ENCODE data around the gene LOXL1.
A peak's percentile ranks its signal among the peaks of the same experiment; 100 is the strongest.

Gene LOXL1

DNA sequence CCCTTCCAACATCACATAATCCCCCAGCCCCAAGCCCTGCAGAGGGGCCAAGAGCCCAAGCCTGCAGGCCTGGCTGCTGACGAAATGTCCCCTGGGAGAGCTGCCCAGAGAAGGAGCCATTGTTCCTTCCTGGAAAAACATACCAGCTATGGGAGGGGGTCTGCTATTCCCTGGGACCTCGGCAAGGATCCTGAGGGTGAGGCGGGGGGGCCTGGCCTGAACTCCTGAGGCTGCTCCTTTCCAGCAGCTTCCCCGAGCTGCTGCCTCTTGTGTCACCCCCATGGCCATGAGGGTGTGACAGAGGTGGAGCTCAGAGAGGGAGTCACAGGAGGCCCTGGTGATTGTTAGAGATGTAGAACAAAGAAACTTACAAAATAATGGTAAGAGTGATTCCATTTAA lies 12.9 kb downstream of the LOXL1 start:
- no peak for DNase-seq

DNA sequence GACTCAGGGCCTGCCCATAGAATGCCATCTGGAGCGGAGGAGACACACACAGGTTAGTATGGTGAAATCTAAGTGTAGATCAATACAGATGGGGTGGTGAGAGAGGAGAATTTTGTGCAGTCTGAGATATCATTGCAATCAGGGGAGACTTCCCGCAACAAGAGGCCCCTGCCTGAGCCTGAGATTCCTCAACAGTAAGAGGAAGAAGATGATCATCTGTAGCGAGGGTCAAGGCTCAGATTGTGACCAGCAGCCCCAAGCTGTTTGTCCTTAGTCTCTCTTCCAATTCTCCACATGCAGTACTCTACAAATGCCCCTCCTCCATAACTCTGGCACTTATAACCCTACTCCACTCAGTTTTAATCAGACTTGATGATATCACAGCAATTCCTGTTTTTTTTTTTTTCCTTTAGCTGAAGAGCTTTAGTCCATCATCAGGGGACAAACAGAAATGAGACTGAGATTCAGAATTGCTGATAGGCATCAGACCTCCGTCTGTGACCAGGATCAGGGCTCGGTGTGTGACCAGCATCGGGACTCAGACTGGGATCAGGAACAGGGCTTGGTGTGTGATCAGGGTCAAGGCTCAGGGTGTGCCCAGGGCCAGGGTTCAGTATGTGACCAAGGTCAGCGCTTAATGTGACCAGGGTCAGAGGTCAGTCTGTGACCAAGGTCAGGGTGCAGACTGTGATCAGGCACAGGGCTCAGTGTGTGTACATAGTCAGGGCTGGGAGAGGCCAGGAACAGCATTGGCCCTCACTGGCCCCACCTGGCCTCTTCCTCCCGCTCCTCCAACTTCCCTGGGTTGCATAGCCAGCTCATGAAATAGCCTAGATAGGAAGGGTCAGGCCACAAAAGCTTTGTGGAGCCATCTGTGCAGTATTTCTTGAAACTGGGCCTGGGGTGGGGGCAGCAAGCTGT lies 14.1 kb downstream of the LOXL1 start:
- no peak for DNase-seq

DNA sequence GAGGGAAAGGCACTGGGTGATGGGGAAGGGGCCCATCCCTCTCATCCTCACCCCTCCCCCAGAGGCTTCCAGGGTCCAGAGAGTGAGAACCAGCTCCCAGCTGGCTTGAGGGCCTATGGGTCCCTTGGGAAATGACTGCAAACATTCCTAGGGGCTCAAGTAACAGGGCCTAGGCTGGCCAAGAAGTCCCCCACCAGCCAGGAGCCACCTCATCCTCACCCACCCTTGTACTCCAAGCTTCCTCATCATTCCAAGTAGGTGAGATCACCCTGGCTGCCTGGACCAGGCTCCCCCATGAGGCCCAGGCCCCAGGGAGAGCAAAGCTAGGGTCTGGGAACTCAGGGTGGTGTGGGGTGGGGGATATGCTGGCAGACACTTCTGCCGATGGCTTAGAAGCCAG lies 14.8 kb downstream of the LOXL1 start:
- DNase-seq: no peak

DNA sequence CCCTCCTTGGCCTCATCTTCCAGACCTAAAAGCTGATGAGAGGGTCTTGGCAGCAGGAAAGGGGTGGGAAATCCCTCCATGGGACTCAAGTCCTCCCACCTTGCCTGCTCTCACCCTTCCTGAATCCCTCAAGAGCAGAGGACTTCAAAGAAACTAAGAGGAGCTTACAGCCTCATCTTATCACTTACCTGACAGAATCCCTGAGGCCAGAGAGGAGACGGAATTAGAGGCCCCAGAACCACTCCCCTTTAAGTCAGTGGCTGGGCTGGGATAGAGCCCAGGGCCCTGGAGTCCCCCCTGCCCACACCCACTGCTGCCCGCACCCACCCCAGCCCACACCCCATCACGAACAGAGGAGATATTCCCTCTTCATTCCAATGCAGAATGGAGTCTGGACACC lies 15.2 kb downstream of the LOXL1 start:
- no peak for DNase-seq

DNA sequence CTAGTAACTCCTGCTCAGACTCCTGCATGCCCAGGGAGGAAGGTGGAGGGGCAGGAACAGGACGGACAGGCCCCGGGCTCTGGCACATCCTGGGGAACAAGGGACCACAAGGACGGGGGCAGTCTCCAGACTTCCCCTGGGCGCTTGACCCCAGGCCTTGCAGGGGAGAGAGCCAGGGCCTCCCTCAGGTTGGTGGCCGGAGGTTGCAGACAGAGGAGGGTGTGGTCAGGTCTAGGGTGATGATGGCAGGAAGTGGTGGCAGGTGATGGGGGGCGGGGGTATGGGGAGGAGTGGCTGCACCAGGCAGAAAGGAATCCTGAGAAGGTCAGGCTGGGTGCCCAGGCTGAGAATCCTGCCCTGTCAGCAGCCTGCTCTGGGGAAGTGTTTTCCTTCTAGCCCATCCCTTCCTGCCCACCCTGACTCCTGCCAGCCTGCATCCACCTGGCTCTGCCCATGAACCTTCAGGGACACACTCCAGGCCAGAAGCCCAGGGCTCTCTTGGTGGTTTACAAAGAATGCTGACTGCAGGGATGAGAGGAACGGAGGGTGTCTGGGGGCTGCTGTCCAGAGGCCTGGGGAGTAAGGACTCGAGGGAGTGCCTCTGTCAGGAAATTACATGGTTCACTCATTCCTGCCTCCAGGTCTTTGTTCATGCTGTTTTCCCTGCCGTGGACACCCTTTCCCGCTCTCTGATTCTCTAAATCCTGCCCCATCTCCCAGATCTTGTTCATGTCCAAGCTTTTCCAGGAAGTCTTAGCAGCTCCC lies 15.8 kb downstream of the LOXL1 start:
- DNase-seq: no peak

DNA sequence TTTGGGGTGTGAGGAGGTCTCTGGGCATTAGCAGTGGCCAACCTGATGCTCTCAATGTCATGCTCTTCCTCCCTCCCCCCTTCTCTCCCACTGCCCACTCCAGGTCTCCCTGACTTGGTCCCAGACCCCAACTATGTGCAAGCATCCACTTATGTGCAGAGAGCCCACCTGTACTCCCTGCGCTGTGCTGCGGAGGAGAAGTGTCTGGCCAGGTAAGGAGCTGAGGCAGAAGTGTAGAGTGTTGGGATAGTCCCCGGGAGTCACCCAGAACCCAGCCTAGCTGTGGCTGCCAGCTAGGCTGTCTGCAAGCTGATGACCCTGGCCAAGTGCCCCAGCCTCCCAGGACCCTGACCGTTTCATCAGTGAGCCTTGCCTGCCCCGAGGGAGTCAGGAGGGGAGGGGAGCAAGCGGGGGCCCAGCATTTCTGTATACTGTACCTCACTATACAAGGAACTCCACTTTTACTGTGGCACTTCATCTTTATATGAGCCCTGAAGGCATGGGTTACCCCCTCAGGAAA lies 16.5 kb downstream of the LOXL1 start:
- DNase-seq: no peak

DNA sequence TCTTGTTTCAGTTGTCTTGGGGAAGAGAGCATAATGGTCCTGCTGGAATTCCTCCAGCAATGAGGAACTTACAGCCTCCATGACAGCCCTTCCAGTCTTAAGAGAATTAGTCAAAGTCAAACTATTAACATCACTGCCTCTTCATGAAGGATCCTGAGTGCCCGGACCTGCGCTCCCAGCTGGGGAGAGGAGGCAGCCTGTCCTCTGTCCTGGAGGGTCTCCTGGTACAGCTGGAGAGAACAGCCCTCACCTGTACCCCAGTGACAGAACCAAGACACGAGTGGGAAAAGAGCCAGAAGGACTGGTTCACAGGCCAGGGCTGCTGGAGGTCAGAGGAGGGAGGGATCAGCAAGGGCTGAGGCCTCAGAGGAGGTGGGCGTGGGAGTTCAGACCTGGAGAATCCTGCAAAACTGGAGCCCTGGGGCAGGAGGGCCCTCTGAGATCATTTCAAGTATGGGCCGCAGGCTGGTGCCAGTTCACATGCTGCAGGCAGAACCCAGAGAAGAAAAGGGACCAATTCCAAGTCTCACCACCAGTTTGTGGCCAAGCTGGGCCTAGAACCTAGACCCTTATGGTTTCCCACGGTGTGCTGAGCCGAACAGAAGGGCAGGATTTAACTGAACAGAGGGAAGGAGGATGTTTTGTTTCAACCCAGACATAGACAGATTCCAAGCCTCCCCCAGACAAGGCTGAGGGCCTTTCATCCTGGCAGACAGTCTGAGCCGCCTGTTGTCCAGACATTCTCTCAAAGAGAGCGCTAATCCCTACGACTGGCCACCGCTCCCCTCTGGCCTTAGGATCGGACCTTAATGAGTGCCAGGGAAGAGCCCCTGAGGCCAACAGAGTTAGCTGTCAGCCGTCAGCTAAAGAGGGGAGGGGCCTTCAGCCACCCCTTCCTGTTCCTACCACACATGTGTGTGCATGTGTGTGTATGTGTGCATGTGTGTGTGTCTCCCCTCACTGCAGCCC lies 18.2 kb downstream of the LOXL1 start:
- DNase-seq: no peak

DNA sequence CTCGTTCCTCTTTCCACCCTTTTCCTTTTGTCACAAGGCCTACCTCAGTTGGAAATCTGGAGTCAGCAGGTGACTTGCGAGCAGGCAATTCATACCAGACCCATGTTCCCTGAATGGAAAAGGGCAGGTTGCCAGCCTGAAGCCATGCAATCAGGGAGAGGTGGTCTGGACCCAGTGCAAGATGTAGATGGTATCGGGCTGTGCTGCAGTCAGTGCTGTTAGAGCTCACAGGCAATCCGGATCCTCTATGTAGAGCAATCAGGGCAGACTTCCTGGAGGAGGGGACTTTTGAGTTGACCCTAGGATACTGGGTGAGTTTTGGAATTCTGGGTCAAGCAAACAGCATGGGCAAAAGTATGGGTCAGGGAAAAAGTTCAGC lies 18.9 kb downstream of the LOXL1 start:
- DNase-seq: no peak

DNA sequence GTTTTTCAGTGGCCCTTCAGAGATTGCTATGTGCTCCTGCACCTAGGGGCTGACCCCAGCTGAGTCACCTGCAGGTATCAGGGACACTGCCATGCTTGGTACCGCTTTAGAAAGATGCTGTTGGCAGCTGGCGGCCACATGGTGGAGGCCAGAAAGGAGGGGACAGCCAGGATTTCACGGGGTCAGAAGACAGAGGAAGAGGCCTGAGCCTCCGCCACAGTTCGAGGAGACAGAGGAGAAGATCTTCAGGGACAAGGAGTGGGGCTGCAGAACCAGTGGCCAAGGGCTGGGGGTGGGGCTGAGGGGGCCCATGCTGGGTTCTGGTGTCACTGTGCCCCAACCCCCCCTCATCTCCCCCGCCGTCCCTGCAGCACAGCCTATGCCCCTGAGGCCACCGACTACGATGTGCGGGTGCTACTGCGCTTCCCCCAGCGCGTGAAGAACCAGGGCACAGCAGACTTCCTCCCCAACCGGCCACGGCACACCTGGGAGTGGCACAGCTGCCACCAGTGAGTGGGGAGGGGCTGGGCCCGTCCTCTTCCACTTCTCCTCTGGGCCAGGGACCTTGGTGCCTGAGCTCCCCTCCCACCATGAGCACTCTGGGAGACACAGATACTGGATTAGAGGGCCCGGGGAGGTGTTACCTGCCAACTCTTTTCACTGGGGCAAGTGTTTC lies 19.9 kb downstream of the LOXL1 start:
- no peak for DNase-seq

DNA sequence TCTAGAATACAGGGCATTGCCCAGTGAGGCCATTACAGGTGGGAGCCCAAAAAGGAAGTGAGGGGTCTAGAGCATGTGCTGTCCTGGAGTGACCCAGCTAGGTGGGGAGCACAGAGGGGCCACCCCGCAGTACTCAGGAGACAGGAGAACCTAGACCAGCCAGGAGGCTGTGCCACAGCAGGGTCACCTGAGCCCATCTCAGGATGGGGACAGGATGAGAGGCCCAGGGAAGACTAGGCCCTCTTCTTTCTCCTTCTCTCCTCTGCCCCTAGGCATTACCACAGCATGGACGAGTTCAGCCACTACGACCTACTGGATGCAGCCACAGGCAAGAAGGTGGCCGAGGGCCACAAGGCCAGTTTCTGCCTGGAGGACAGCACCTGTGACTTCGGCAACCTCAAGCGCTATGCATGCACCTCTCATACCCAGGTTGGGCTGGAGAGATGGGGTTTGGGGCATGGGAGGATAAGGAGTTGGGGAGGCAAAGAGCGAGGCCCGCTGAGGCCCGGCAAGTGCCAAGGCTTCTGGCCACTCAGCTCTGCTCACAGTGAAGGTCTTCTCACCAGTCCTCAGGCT lies 20.6 kb downstream of the LOXL1 start:
- no peak for DNase-seq

DNA sequence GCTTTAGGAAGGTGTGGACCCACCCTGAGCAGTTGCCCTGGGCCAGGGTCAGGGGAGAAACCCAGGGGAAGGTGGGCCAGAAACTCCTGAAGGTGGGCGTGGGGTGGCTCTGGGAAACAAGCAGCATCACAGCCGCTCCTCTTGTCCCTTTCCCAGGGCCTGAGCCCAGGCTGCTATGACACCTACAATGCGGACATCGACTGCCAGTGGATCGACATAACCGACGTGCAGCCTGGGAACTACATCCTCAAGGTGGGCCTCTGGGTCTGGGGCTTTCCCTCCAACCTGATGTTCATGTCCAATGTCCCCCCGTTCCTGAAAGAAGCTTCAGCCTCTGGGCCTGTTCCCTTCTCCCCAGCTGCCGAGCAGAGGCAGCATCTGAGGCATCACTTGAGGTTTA lies 21.4 kb downstream of the LOXL1 start:
- DNase-seq: no peak

DNA sequence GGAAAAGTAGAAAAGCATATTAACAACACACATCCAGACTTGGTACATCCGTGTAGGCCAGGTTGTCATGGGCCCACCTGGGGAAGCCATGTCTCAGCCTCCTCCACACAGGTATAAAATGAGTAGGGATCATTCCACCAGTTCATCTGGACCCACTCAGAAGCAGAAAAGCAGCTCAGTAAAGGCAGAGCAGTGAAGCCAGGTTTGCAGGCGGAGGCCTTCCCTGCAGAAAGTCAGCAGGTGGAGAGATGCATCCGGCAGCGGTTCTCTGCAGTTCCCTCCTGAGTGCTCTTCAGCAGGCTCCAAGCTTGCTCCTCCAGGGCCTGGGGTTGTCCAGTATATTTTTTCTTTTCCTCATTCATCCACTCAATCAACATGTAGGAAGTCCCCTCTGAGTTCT lies 22.1 kb downstream of the LOXL1 start:
- DNase-seq: no peak

DNA sequence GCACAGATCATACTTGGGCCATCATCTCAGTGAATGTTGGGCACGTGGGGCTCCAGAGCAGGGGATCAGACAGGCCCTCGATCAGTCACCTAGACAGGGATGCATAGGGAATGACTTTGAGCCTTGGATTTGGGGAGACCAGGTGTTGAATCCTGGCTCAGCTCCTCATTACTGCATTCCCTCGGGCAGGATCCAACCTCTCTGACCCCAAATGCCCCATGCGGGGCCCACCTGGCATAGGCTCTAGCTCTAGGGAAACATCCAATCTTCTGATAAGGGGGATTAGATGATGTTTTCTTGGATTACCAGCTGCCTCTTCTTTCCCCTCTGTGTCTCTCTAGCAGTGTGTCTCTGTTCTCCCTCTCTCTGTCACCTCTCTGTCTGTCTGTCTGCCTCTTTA lies 22.7 kb downstream of the LOXL1 start:
- DNase-seq: no peak

DNA sequence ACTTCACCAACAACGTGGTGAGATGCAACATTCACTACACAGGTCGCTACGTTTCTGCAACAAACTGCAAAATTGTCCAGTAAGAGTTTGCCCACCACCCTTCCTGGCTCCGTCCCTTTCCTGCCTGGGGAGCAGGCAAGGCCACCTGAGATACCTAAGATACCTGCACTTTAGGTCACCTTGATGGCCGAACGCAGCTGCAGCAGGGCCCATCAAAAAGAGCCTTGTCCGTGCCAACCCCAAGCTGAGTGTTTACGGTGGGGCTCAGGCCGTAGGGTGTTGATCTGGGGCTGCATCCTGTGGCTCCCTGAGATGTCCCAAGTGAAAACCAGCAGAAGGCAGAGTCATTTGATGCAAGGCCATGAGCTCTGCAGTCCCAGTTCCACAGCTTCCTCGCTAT lies 23.2 kb downstream of the LOXL1 start:
- DNase-seq: no peak

DNA sequence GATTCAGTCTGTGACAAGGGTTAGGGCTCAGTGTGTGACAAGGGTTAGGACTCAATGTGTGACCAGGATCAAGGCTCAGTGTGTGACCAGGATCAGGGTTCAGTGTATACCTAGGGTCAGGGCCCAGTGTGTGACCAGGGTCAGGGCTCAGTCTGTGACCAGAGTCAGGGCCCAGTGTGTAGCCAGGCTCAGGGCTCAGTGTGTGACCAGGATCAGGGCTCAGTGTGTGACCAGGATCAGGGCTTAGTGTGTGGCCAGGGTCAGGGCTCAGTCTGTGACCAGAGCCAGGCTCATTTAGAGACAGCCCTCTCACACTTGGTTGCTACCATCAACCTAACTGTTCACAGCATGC lies 24.2 kb downstream of the LOXL1 start:
- no peak for DNase-seq

DNA sequence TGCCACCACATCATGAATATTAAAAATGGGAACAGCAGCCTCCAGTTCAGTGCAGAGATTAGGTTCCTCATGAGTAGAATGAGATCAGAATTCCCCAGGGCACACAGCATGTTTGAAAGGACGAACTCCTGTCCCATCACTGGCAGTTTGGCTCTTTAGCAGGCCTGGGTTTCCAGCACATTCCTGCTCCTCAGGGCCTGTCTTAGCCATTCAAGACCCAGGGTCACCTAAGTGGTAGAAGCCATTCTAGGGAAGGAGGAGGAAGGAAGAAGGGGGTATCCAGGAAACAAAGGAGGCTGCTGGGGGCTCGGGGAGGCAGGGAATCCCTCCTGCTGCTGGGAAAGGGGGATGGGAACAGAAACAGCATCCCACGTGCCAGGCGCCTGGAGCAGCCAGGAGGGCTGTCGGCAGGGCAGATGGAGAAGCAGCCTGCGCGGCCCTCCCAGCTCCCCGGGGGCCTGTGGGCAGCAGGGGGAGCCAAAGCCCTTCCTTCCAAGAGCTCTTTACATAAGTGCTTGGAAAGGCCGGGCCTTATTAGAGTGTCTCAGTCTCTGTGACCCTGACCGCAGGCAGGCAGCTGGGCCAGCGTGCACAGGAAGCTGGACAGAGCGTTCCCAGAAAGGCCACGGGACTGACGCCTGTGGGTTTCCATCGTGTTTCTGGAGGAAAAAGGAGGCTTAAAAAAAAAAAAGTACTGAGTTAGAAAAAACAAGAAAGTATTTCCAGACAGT lies 24.7 kb downstream of the LOXL1 start:
- peak; percentile 93 for DNase-seq

DNA sequence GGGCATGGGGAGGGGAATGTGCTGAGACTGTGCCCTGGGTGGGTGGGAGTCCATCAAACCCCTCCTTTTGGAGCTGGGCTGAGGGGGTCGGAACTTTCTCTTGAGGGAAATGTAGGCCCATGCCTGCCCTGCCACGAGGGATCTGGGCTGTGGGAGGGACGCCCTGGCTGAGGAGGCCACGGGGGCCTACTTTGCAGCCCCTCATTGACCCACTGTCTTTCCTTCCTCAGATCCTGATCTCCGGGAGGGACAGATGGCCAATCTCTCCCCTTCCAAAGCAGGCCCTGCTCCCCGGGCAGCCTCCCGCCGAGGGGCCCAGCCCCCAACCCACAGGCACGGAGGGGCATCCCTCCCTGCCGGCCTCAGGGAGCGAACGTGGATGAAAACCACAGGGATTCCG lies 25.3 kb downstream of the LOXL1 start:
- DNase-seq: no peak

DNA sequence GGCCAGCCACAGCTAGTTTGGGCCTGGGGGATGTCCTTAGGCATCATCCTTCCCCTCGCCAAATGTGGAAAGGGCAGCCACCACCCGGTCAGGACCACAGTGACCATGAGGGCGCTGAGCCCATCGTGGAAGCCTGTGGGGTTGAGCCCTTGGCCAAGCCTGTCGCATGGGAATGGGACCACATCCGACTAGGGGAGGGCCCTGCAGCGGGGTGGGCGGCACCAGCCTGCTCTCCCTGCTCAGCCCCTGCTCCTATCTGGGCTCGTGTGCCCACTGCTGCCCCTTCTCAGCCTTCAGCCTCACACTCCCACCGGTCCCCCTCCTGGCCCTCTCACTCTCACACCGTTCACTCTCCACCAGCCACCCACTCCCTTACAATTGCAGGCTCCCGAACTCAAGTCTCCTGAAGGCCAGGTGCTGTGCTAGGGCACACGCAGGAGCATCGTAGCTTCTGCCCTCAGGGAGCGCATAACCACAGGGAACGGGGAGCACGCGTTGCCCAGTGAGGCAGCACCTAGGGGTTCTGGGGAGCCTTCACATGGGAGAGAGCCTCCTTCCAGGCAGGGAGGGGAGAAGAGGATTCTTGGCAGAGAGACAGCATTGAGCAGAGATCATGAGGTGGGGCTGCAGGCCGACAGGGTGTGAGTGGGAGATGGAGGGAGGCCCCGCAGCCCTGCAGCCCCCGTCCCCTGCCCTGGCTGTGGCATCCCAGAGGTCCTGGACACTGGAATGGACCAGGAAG lies 26.1 kb downstream of the LOXL1 start:
- DNase-seq: no peak

DNA sequence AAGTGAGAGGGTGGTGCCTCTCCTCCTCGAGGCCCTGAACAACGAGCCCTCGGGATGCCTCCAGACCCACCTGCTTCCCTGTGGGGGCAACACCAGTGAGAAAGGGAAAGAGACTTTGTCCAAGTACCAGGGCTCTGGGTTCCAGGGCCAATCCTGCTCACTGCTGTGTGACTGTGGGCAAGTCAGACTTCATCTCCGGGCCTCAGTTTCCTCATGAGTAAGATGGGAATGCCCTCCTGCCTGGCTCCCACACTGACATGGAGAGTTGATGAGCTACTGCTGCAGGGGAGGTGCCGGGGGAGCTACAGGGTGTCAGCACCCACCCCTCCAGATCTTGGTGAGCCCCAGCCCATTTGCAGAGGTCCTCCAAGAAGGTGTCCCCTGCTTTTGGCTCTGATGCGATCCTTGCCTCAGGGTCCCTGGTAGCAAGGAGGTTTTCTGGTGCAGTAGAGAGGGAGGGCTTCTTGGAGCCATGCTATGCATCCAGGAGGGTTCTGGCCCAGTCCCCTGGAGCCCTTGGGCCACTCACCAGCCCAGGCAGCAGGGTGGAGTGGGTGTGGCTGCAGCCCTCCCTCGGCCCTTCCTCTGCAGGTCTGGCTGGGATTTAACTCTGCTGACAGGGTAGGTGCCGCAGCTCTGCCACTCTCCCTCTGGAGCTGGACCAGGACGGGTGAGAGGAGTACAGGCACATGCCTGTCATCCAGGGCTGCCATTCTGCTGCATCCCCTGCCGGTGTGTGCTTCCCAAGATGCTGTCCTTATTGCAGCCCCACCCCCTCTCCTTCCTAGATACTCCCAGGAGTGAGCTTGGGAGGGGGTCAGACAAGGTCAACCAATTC lies 26.9 kb downstream of the LOXL1 start:
- no peak for DNase-seq
